Measurements from ENCODE around the gene MAPT.

DNA sequence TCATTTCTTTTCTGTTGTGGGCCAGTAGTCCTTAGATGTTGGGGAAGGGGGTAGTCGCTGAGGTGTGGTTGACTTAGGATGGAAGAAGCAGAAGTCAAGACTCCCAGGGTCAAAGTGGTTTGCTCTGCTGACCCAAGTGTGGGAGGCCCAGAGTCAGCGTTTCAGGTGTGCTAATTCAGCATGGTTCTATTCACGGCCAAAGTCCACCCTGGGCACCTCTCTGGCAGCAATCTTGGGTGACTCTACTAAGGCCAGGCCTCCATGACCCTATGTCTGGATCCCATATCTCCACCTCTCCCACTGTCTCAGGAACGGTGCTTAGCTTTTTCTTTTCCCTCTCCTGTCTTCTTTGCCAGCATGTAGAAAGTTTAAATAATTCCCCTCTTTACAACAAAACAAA is 32.9 kb downstream of the MAPT start:
- TF ChIP-seq ZNF274 (IDR thresholded peaks at IDR 0.05; ENCODE audit: low read depth, low read length) (no peak), YY1 (IDR thresholded peaks at IDR 0.05; ENCODE audit: insufficient read depth, insufficient read length) (no peak), SUZ12 (IDR thresholded peaks at IDR 0.05; ENCODE audit: extremely low read depth, insufficient read depth, insufficient read length) (no peak)

All from NT2/D1 (cell line).